Activated CD8-positive, alpha-beta memory T cell treated with anti-CD3 and anti-CD28 coated beads, Interleukin-2, amount 10 ng/mL, durations not matched to agents 7 days and 5 days (primary cell): ENCODE data around the gene CNTF. TPM values are rescaled to one million over a fixed set of nuclear protein-coding genes. Genes with fewer than 3 reads are reported as not detected.

ENCODE experiments used
- ATAC-seq: fragments of 150-1000 bp; cut with Tn5 transposase; one replicate; pipeline ENCODE4 v1.10.0; 2021; ENCODE audit warnings: moderate library complexity
- CTCF ChIA-PET: fragments of 350-600 bp; sonication (Branson Sonifier 250); formaldehyde crosslinking; loops from one replicate; lab custom pipeline; 2021; ENCODE audit warnings: antibody characterized with exemption; lab: Charles Lee
- DNase-seq: peaks from one replicate; pipeline ENCODE4 v3.0.0-alpha.2; 2020
- H3K27ac Mint-ChIP-seq: one replicate; pipeline ENCODE4 v1.8.0; 2021; ENCODE audit warnings: mild to moderate bottlenecking, mixed read lengths
- H3K27me3 Mint-ChIP-seq: one replicate; pipeline ENCODE4 v1.8.0; 2021; ENCODE audit warnings: mixed read lengths
- H3K36me3 Mint-ChIP-seq: one replicate; pipeline ENCODE4 v1.8.0; 2021; ENCODE audit warnings: mild to moderate bottlenecking, mixed read lengths
- H3K4me1 Mint-ChIP-seq: one replicate; pipeline ENCODE4 v1.8.0; 2021; ENCODE audit warnings: mixed read lengths
- H3K4me3 Mint-ChIP-seq: one replicate; pipeline ENCODE4 v1.8.0; 2021; ENCODE audit warnings: mild to moderate bottlenecking, moderate library complexity, mixed read lengths
- H3K9me3 Mint-ChIP-seq: one replicate; pipeline ENCODE4 v1.8.0; 2022; ENCODE audit warnings: low read depth, mixed read lengths
- total RNA-seq, 2 experiments: library from RNA; stranded (reverse); gene quantifications; one replicate each; pipeline ENCODE4 v1.2.3, GENCODE V29; 2021

Gene CNTF
- total RNA-seq, 2 experiments from 2014 or later = 3.4 to 3.5 TPM

GRCh38 chr11:58616594-58616993, 5.9 kb upstream of the CNTF start:
- no peaks in the 10 kb centered on the region for H3K9me3 Mint-ChIP-seq
- peaks cover 5% of the 10 kb centered on the region for H3K4me1 Mint-ChIP-seq
- CTCF ChIA-PET = no interaction called here
- peaks cover 64% of the 10 kb centered on the region for H3K36me3 Mint-ChIP-seq
- no peak overlapping the region for H3K27ac Mint-ChIP-seq
- H3K4me3 Mint-ChIP-seq = no peak overlapping the region
- no peaks in the 10 kb centered on the region for H3K27me3 Mint-ChIP-seq
- DNase-seq = no peak
- ATAC-seq = no peak

GRCh38 chr11:58617976-58618557, 4.4 kb upstream of the CNTF start:
- DNase-seq (no peak), ATAC-seq (no peak)
- Mint-ChIP-seq H3K36me3 (peaks cover 62% of the 10 kb centered on the region), H3K4me1 (peaks cover 2% of the 10 kb centered on the region), H3K9me3 (no peaks in the 10 kb centered on the region), H3K27ac (peak overlapping the region; percentile 40), H3K4me3 (no peak overlapping the region), H3K27me3 (no peaks in the 10 kb centered on the region)
- CTCF ChIA-PET = interaction anchor here (0.7 to 1.9 kb wide), 2 partner anchors 12 to 336 kb away, joined by 3 to 9 read pairs; no protein-coding TSS in a partner anchor

- no peak for DNase-seq
- no peaks in the 10 kb centered on the region for H3K9me3 Mint-ChIP-seq
- CTCF ChIA-PET = no interaction called here
- peaks cover 60% of the 10 kb centered on the region for H3K36me3 Mint-ChIP-seq
- H3K27ac Mint-ChIP-seq = peak overlapping the region; percentile 32
- no peak for ATAC-seq
- no peaks in the 10 kb centered on the region for H3K27me3 Mint-ChIP-seq
- no peak overlapping the region for H3K4me3 Mint-ChIP-seq
- H3K4me1 Mint-ChIP-seq = peaks cover 2% of the 10 kb centered on the region
These were observed 741 bp upstream of the CNTF start for GRCh38 chr11:58621586-58622262.

- Mint-ChIP-seq H3K36me3 (peaks cover 32% of the 10 kb centered on the region), H3K9me3 (no peaks in the 10 kb centered on the region), H3K4me3 (no peak overlapping the region), H3K27ac (no peak overlapping the region), H3K27me3 (no peaks in the 10 kb centered on the region), H3K4me1 (peaks cover 2% of the 10 kb centered on the region)
- DNase-seq (no peak), ATAC-seq (no peak)
- CTCF ChIA-PET = no interaction called here
These were observed 2.6 kb downstream of the CNTF start for GRCh38 chr11:58625086-58625485.

GRCh38 chr11:58625826-58626460, 3.5 kb downstream of the CNTF start:
- H3K27me3 Mint-ChIP-seq = no peaks in the 10 kb centered on the region
- H3K4me3 Mint-ChIP-seq = no peak overlapping the region
- H3K36me3 Mint-ChIP-seq = peaks cover 29% of the 10 kb centered on the region
- H3K9me3 Mint-ChIP-seq = no peaks in the 10 kb centered on the region
- DNase-seq (no peak), ATAC-seq (no peak)
- peaks cover 2% of the 10 kb centered on the region for H3K4me1 Mint-ChIP-seq
- CTCF ChIA-PET = no interaction called here
- H3K27ac Mint-ChIP-seq = no peak overlapping the region

GRCh38 chr11:58626934-58627483, 4.5 kb downstream of the CNTF start:
- no peak for DNase-seq
- H3K27ac Mint-ChIP-seq = no peak overlapping the region
- no peaks in the 10 kb centered on the region for H3K4me1 Mint-ChIP-seq
- no peaks in the 10 kb centered on the region for H3K27me3 Mint-ChIP-seq
- no peak overlapping the region for H3K4me3 Mint-ChIP-seq
- no peak for ATAC-seq
- CTCF ChIA-PET = no interaction called here
- H3K9me3 Mint-ChIP-seq = no peaks in the 10 kb centered on the region
- peaks cover 32% of the 10 kb centered on the region for H3K36me3 Mint-ChIP-seq

GRCh38 chr11:58628446-58628845, 6.0 kb downstream of the CNTF start:
- peaks cover 21% of the 10 kb centered on the region for H3K36me3 Mint-ChIP-seq
- H3K4me3 Mint-ChIP-seq = no peak overlapping the region
- H3K27me3 Mint-ChIP-seq = no peaks in the 10 kb centered on the region
- ATAC-seq (no peak), DNase-seq (no peak)
- no peak overlapping the region for H3K27ac Mint-ChIP-seq
- CTCF ChIA-PET = interaction anchor here (0.7 to 1.8 kb wide), 4 partner anchors 16 to 55 kb away, joined by 3 to 5 read pairs (median 4); no protein-coding TSS in a partner anchor
- H3K4me1 Mint-ChIP-seq = no peaks in the 10 kb centered on the region
- H3K9me3 Mint-ChIP-seq = no peaks in the 10 kb centered on the region

GRCh38 chr11:58629857-58630256, 7.4 kb downstream of the CNTF start:
- no peak for ATAC-seq
- no peak overlapping the region for H3K27ac Mint-ChIP-seq
- no peaks in the 10 kb centered on the region for H3K4me1 Mint-ChIP-seq
- CTCF ChIA-PET = interaction anchor here (0.8 to 1.7 kb wide), 14 partner anchors 10 to 906 kb away, joined by 3 to 11 read pairs (median 4); partner anchors contain the start of gene LPXN
- H3K4me3 Mint-ChIP-seq = no peak overlapping the region
- no peaks in the 10 kb centered on the region for H3K9me3 Mint-ChIP-seq
- no peak for DNase-seq
- H3K27me3 Mint-ChIP-seq = no peaks in the 10 kb centered on the region
- peaks cover 13% of the 10 kb centered on the region for H3K36me3 Mint-ChIP-seq

GRCh38 chr11:58631378-58631777, 8.9 kb downstream of the CNTF start:
- Mint-ChIP-seq H3K27me3 (no peaks in the 10 kb centered on the region), H3K27ac (peak overlapping the region; percentile 1), H3K36me3 (peaks cover 7% of the 10 kb centered on the region), H3K4me3 (no peak overlapping the region), H3K9me3 (no peaks in the 10 kb centered on the region), H3K4me1 (no peaks in the 10 kb centered on the region)
- CTCF ChIA-PET = no interaction called here
- DNase-seq (no peak), ATAC-seq (no peak)

GRCh38 chr11:58632510-58632909, 10.0 kb downstream of the CNTF start:
- Mint-ChIP-seq H3K27ac (no peak overlapping the region), H3K4me1 (no peaks in the 10 kb centered on the region), H3K36me3 (peaks cover 5% of the 10 kb centered on the region), H3K9me3 (no peaks in the 10 kb centered on the region), H3K27me3 (no peaks in the 10 kb centered on the region), H3K4me3 (no peak overlapping the region)
- no peak for DNase-seq
- CTCF ChIA-PET = interaction anchor here (1.7 kb wide), 1 partner anchor 20 kb away, joined by 5 read pairs; no protein-coding TSS in a partner anchor
- ATAC-seq = no peak

GRCh38 chr11:58636587-58636986, 14.1 kb downstream of the CNTF start:
- peaks cover 2% of the 10 kb centered on the region for H3K36me3 Mint-ChIP-seq
- H3K9me3 Mint-ChIP-seq = no peaks in the 10 kb centered on the region
- no peak overlapping the region for H3K27ac Mint-ChIP-seq
- DNase-seq = no peak
- H3K4me3 Mint-ChIP-seq = no peak overlapping the region
- no peak for ATAC-seq
- H3K4me1 Mint-ChIP-seq = peaks cover 7% of the 10 kb centered on the region
- no peaks in the 10 kb centered on the region for H3K27me3 Mint-ChIP-seq
- CTCF ChIA-PET = interaction anchor here (1.7 kb wide), 1 partner anchor 17 kb away, joined by 5 read pairs; no protein-coding TSS in a partner anchor

GRCh38 chr11:58637371-58637770, 14.9 kb downstream of the CNTF start:
- no peak for ATAC-seq
- no peak overlapping the region for H3K4me3 Mint-ChIP-seq
- H3K27ac Mint-ChIP-seq = no peak overlapping the region
- H3K36me3 Mint-ChIP-seq = no peaks in the 10 kb centered on the region
- DNase-seq = no peak
- no peaks in the 10 kb centered on the region for H3K27me3 Mint-ChIP-seq
- CTCF ChIA-PET = interaction anchor here (1.1 to 1.7 kb wide), 2 partner anchors 16 to 70 kb away, joined by 3 to 5 read pairs; no protein-coding TSS in a partner anchor
- H3K4me1 Mint-ChIP-seq = peaks cover 7% of the 10 kb centered on the region
- H3K9me3 Mint-ChIP-seq = no peaks in the 10 kb centered on the region

- Mint-ChIP-seq H3K36me3 (peaks cover 2% of the 10 kb centered on the region), H3K4me3 (no peak overlapping the region), H3K4me1 (peaks cover 7% of the 10 kb centered on the region), H3K27ac (no peak overlapping the region), H3K9me3 (no peaks in the 10 kb centered on the region), H3K27me3 (no peaks in the 10 kb centered on the region)
- no peak for DNase-seq
- ATAC-seq = no peak
- CTCF ChIA-PET = interaction anchor here (2.0 kb wide), 1 partner anchor 10 kb away, joined by 7 read pairs; no protein-coding TSS in a partner anchor
These were observed 16.6 kb downstream of the CNTF start for GRCh38 chr11:58639103-58639502.
